Right lobe of liver (tissue), 6 donors: ENCODE measurements around the gene GPAT3. TPM values are rescaled to one million over a fixed set of nuclear protein-coding genes. Genes with fewer than 3 reads are reported as not detected.
A peak's percentile ranks its signal among the peaks of the same experiment; 100 is the strongest.

Experiments
- ATAC-seq, 4 donors: fragments of 200-7000 bp; cut with Tn5 transposase; one replicate each; pipeline ENCODE4 v1.9.1; 2020; ENCODE audit warnings: mild to moderate bottlenecking in 4 of 4, moderate library complexity in 4 of 4
- DNase-seq, 3 donors: peaks; one replicate each; pipeline ENCODE4 v3.0.0-alpha.2; 2020
- H3K27ac ChIP-seq, 3 donors: fragments of 200-600 bp; one replicate each; pipeline ENCODE4 v1.8.0; 2022
- H3K27me3 ChIP-seq, 2 donors: fragments of 200-600 bp; one replicate each; pipeline ENCODE4 v1.8.0; 2022
- H3K36me3 ChIP-seq, 4 donors: fragments of 200-600 bp; sonication (generic) in 1 of 4; one replicate each; pipeline versions ENCODE4 v1.5.1 to v1.8.0; 2017 to 2022; ENCODE audit warnings: control low read depth in 1 of 4
- H3K4me1 ChIP-seq, 4 donors: fragments of 200-600 bp; sonication (generic) in 1 of 4; one replicate each; pipeline versions ENCODE4 v1.5.1 to v1.8.0; 2017 to 2022; ENCODE audit warnings: control low read depth in 1 of 4
- H3K4me3 ChIP-seq, 3 donors: fragments of 200-600 bp; one replicate each; pipeline ENCODE4 v1.8.0; 2022
- H3K9me3 ChIP-seq, 4 donors: fragments of 200-600 bp; sonication (generic) in 1 of 4; one replicate each; pipeline versions ENCODE4 v1.5.1 to v1.8.0; 2017 to 2022; ENCODE audit warnings: control low read depth in 1 of 4
- CTCF ChIP-seq, 4 donors: fragments of 200-600 bp in 3 of 4; fragments of 450-650 bp in 1 of 4; IDR thresholded peaks; one replicate each; pipeline versions ENCODE4 v1.5.1 to v1.8.0; 2016 to 2022; ENCODE audit warnings: antibody characterized with exemption in 4 of 4, mild to moderate bottlenecking in 2 of 4
- POLR2A ChIP-seq: fragments of 450-650 bp; IDR thresholded peaks from one replicate; pipeline ENCODE4 v1.6.1; 2017; ENCODE audit warnings: antibody characterized with exemption, mild to moderate bottlenecking
- WGBS: methylation state at CpG from one replicate; pipeline ENCODE4 v1.1.6; 2018; ENCODE audit warnings: low coverage, low lambda C conversion rate; ENCODE audit not compliant: insufficient coverage; ENCODE audit errors: missing lambda C conversion rate; 5-methylcytosine and 5-hydroxymethylcytosine counted together
- intact Hi-C, 2 donors: fragments of 100-400 bp; cut with DNase I; formaldehyde crosslinking; loops; one replicate each; pipeline versions ENCODE4 v1.11.2 to v1.14.1; 2022
- total RNA-seq, 6 experiments: library from RNA; depleted of rRNA in 2 of 6; stranded (reverse); fragments of >200 nt in 2 of 6; fragmentation: NEBNext Ultra II Directional in 3 of 6; extraction: Animal tissue kit (Norgen Biotek cat#: 25700) in 3 of 6; gene quantifications; one replicate each; pipeline versions ENCODE4 v1.1.0 to v1.2.4, GENCODE V29; 2016 to 2023
- donor health status: DM: no; HTN: yes; CAD: no.
- donor health status: DM: no; HTN: no; CAD: no.
- donor health status: DM: no; HTN: no; CAD: no.
- donor health status: DM: no; HTN: yes; CAD: no.
- donor health status: DM: no; HTN: yes; CAD: no.

GPAT3 gene
- total RNA-seq, 6 experiments from 2014 or later = 5.1 to 9.0 (median 5.7) TPM

GRCh38 chr4:83625821-83626220 lies 89.9 kb downstream of the GPAT3 start:
- Histone ChIP-seq H3K27me3 (no peaks in the 10 kb centered on the region), H3K27ac (no peak overlapping the region), H3K36me3 (no peaks in the 10 kb centered on the region), H3K4me1 (no peaks in the 10 kb centered on the region), H3K4me3 (no peak overlapping the region), H3K9me3 (peaks cover 0 to 7% (median 0%) of the 10 kb centered on the region in 4 donors)
- ATAC-seq = peak in 1 of 4 donors; percentile 14
- no peak for TF ChIP-seq CTCF (IDR thresholded peaks at IDR 0.05)
- TF ChIP-seq POLR2A = no peak
- intact Hi-C loops = no loop called here
- 14% methylated on average over 1 of the region's 1 CpG for WGBS
- DNase-seq = no peak

- Histone ChIP-seq H3K27ac (no peak overlapping the region), H3K4me3 (no peak overlapping the region), H3K4me1 (no peaks in the 10 kb centered on the region), H3K9me3 (peaks cover 0 to 7% (median 0%) of the 10 kb centered on the region in 4 donors), H3K27me3 (no peaks in the 10 kb centered on the region), H3K36me3 (no peaks in the 10 kb centered on the region)
- intact Hi-C loops = no loop called here
- DNase-seq (no peak), ATAC-seq (peak in 1 of 4 donors; percentile 80)
- 61% methylated on average over 11 of the region's 11 CpGs for WGBS
- TF ChIP-seq POLR2A (no peak), CTCF (IDR thresholded peaks at IDR 0.05) (no peak)
Observed at GRCh38 chr4:83626245-83626836, 90.4 kb downstream of the GPAT3 start.

- DNase-seq (peak in 1 of 3 donors; percentile 30), ATAC-seq (peak; percentile 75 to 95 (median 82))
- no peak overlapping the region for H3K4me3 ChIP-seq
- no peaks in the 10 kb centered on the region for H3K4me1 ChIP-seq
- intact Hi-C loops = loop anchor here in 1 of 2 donors (10.0 kb wide), 1 partner anchor 125 kb away; no protein-coding TSS in a partner anchor
- H3K27me3 ChIP-seq = no peaks in the 10 kb centered on the region
- no peaks in the 10 kb centered on the region for H3K36me3 ChIP-seq
- H3K27ac ChIP-seq = no peak overlapping the region
- WGBS = 39% methylated on average over 5 of the region's 6 CpGs
- TF ChIP-seq CTCF (IDR thresholded peaks at IDR 0.05) = no peak
- no peak for TF ChIP-seq POLR2A
- no peaks in the 10 kb centered on the region for H3K9me3 ChIP-seq
Observed at GRCh38 chr4:83629945-83630721, 94.2 kb downstream of the GPAT3 start.

GRCh38 chr4:83631066-83631465 lies 95.2 kb downstream of the GPAT3 start:
- H3K36me3 ChIP-seq = no peaks in the 10 kb centered on the region
- intact Hi-C loops = loop anchor here in 1 of 2 donors (10.0 kb wide), 1 partner anchor 126 kb away; no protein-coding TSS in a partner anchor
- H3K9me3 ChIP-seq = no peaks in the 10 kb centered on the region
- no peak overlapping the region for H3K4me3 ChIP-seq
- H3K27ac ChIP-seq = no peak overlapping the region
- WGBS = 60% methylated on average over 2 of the region's 2 CpGs
- ATAC-seq (no peak), DNase-seq (no peak)
- H3K4me1 ChIP-seq = no peaks in the 10 kb centered on the region
- no peak for TF ChIP-seq POLR2A
- H3K27me3 ChIP-seq = no peaks in the 10 kb centered on the region

GRCh38 chr4:83636930-83637329 lies 101.0 kb downstream of the GPAT3 start:
- TF ChIP-seq CTCF (IDR thresholded peaks at IDR 0.05) = no peak
- TF ChIP-seq POLR2A = no peak
- H3K4me3 ChIP-seq = no peak overlapping the region
- intact Hi-C loops = loop anchor here (5.0 to 10.0 kb wide), 2 partner anchors 130 to 132 kb away; no protein-coding TSS in a partner anchor
- H3K27me3 ChIP-seq = no peaks in the 10 kb centered on the region
- ATAC-seq (no peak), DNase-seq (no peak)
- H3K27ac ChIP-seq = no peak overlapping the region
- H3K4me1 ChIP-seq = no peaks in the 10 kb centered on the region
- no peaks in the 10 kb centered on the region for H3K9me3 ChIP-seq
- no peaks in the 10 kb centered on the region for H3K36me3 ChIP-seq
- WGBS = 91% methylated on average over 8 of the region's 8 CpGs
